H1 (cell line): ENCODE data around the gene OR4K2. TPM values are rescaled to one million over a fixed set of nuclear protein-coding genes. Genes with fewer than 3 reads are reported as not detected.

ENCODE experiments used
- CTCF ChIA-PET: fragments of 300-600 bp; sonication (Branson Sonifier 250); formaldehyde crosslinking; loops from one replicate; lab custom pipeline; 2021; ENCODE audit not compliant: partially characterized antibody; lab: Charles Lee
- POLR2A ChIA-PET: fragments of 300-600 bp; sonication (Branson Sonifier 250); formaldehyde crosslinking; loops from one replicate; lab custom pipeline; 2021; ENCODE audit warnings: inconsistent platforms; ENCODE audit not compliant: partially characterized antibody; lab: Charles Lee
- DNase-seq, 2 experiments: peaks; one replicate each; pipeline versions ENCODE4 v3.0.0 to v3.0.0-alpha.2; 2010 to 2022; ENCODE audit warnings: low spot score in 2 of 2, low read depth in 1 of 2, mixed read lengths in 1 of 2
- FAIRE-seq: peaks from 2 replicates; lab custom pipeline; 2011; peaks lifted over from hg19 to GRCh38; lab: Jason Lieb, UNC
- H2AFZ ChIP-seq: 2 replicates; pipeline ENCODE4 v1.8.1; 2012; ENCODE audit warnings: low read length, inconsistent platforms
- H2AK5ac ChIP-seq: 2 replicates; pipeline ENCODE4 v1.6.1; 2013; ENCODE audit warnings: low read depth, low read length
- H2BK120ac ChIP-seq: replicated peaks from 2 replicates; pipeline ENCODE3; 2013; ENCODE audit warnings: low read depth, low read length, inconsistent platforms
- H2BK12ac ChIP-seq: 2 replicates; pipeline ENCODE4 v1.6.1; 2013; ENCODE audit warnings: low read depth, low read length
- H2BK15ac ChIP-seq: 2 replicates; pipeline ENCODE4 v1.6.1; 2013; ENCODE audit warnings: low read length
- H2BK20ac ChIP-seq: 2 replicates; pipeline ENCODE4 v1.6.1; 2013; ENCODE audit warnings: low read length
- H2BK5ac ChIP-seq: 2 replicates; pipeline ENCODE4 v1.6.1; 2013; ENCODE audit warnings: low read depth, low read length
- H3K14ac ChIP-seq: 2 replicates; pipeline ENCODE4 v1.6.1; 2013; ENCODE audit warnings: inconsistent platforms; ENCODE audit not compliant: insufficient read length
- H3K18ac ChIP-seq: 2 replicates; pipeline ENCODE4 v1.6.1; 2013; ENCODE audit warnings: low read length; ENCODE audit errors: extremely low read depth
- H3K23ac ChIP-seq: 2 replicates; pipeline ENCODE4 v1.6.1; 2013; ENCODE audit warnings: inconsistent platforms; ENCODE audit not compliant: insufficient read length
- H3K23me2 ChIP-seq: 2 replicates; pipeline ENCODE4 v1.6.1; 2013; ENCODE audit warnings: low read depth, low read length
- H3K27ac ChIP-seq: 2 replicates; pipeline ENCODE4 v1.6.1; 2011; ENCODE audit warnings: low read depth, low read length, inconsistent platforms
- H3K27me3 ChIP-seq, 4 experiments: replicated peaks in 1 of 4; 1 replicate in 1 of 4; 2 replicates in 3 of 4; pipeline versions ENCODE4 v1.6.1 to v1.8.1; 2011 to 2013; ENCODE audit warnings: low read length in 3 of 4, mild to moderate bottlenecking in 3 of 4, inconsistent platforms in 2 of 4, mixed read lengths in 2 of 4, moderate library complexity in 1 of 4; ENCODE audit not compliant: control insufficient read depth in 3 of 4, insufficient read depth in 3 of 4; ENCODE audit errors: extremely low read depth in 1 of 4
- H3K36me3 ChIP-seq, 4 experiments: 2 replicates each; pipeline versions ENCODE4 v1.6.1 to v1.8.1; 2011 to 2013; ENCODE audit warnings: mild to moderate bottlenecking in 4 of 4, low read length in 3 of 4, moderate library complexity in 2 of 4, control low read depth in 1 of 4, inconsistent platforms in 1 of 4; ENCODE audit not compliant: insufficient read depth in 4 of 4, control insufficient read depth in 2 of 4
- H3K4ac ChIP-seq: replicated peaks from 2 replicates; pipeline ENCODE3; 2013; ENCODE audit warnings: low read length, low read depth, mixed read lengths, inconsistent platforms; ENCODE audit not compliant: insufficient read length
- H3K4me1 ChIP-seq, 4 experiments: replicated peaks in 1 of 4; 1 replicate in 1 of 4; 2 replicates in 3 of 4; pipeline versions ENCODE4 v1.6.1 to v1.8.1; 2011 to 2013; ENCODE audit warnings: low read length in 3 of 4, inconsistent platforms in 2 of 4, mixed read lengths in 1 of 4; ENCODE audit not compliant: insufficient read depth in 4 of 4, control insufficient read depth in 3 of 4
- H3K4me2 ChIP-seq, 2 experiments: 2 replicates each; pipeline versions ENCODE4 v1.6.1 to v1.8.1; 2011 to 2013; ENCODE audit warnings: low read depth in 2 of 2, low read length in 2 of 2, control low read depth in 1 of 2, inconsistent platforms in 1 of 2, mild to moderate bottlenecking in 1 of 2; ENCODE audit not compliant: insufficient read depth in 1 of 2
- H3K4me3 ChIP-seq, 4 experiments: fragments of 200-600, 300-600 bp in 1 of 4; sonication (generic), shearing (Covaris generic), sonication (Bioruptor Twin) in 1 of 4; 2 replicates each; pipeline versions ENCODE4 v1.5.1 to v1.8.1; 2011 to 2016; ENCODE audit warnings: low read length in 4 of 4, low read depth in 3 of 4, control low read depth in 2 of 4, inconsistent platforms in 2 of 4, mild to moderate bottlenecking in 2 of 4, mixed read lengths in 1 of 4, moderate library complexity in 1 of 4; ENCODE audit not compliant: insufficient read depth in 2 of 4; ENCODE audit errors: extremely low read depth in 1 of 4
- H3K56ac ChIP-seq: replicated peaks from 2 replicates; pipeline ENCODE3; 2013; ENCODE audit warnings: low read depth, mild to moderate bottlenecking, mixed read lengths, low read length, inconsistent platforms; ENCODE audit not compliant: insufficient read length
- H3K79me1 ChIP-seq: 2 replicates; pipeline ENCODE4 v1.6.1; 2013; ENCODE audit warnings: low read depth, low read length, control low read depth
- H3K79me2 ChIP-seq, 2 experiments: 2 replicates each; pipeline versions ENCODE4 v1.6.1 to v1.8.1; 2012 to 2013; ENCODE audit warnings: low read length in 2 of 2, mild to moderate bottlenecking in 2 of 2, inconsistent platforms in 1 of 2; ENCODE audit not compliant: insufficient read depth in 2 of 2, control insufficient read depth in 1 of 2
- H3K9ac ChIP-seq, 4 experiments: replicated peaks in 1 of 4; 1 replicate in 1 of 4; 2 replicates in 3 of 4; pipeline versions ENCODE4 v1.6.1 to v1.8.1; 2011 to 2013; ENCODE audit warnings: low read depth in 3 of 4, low read length in 3 of 4, control low read depth in 2 of 4, mild to moderate bottlenecking in 2 of 4, moderate library complexity in 2 of 4, inconsistent platforms in 1 of 4; ENCODE audit errors: extremely low read depth in 1 of 4
- H3K9me3 ChIP-seq, 2 experiments: 2 replicates each; pipeline versions ENCODE4 v1.6.1 to v1.8.1; 2012 to 2013; ENCODE audit warnings: mild to moderate bottlenecking in 2 of 2, moderate library complexity in 2 of 2, control low read depth in 1 of 2, inconsistent platforms in 1 of 2, low read depth in 1 of 2, low read length in 1 of 2, mixed read lengths in 1 of 2; ENCODE audit not compliant: insufficient read depth in 2 of 2
- H4K20me1 ChIP-seq, 2 experiments: replicated peaks in 1 of 2; 2 replicates each; pipeline versions ENCODE3 to v1.8.1; 2011 to 2013; ENCODE audit warnings: inconsistent platforms in 2 of 2, low read length in 2 of 2, mild to moderate bottlenecking in 1 of 2; ENCODE audit not compliant: insufficient read depth in 2 of 2, control insufficient read depth in 1 of 2
- H4K5ac ChIP-seq: 2 replicates; pipeline ENCODE4 v1.6.1; 2013; ENCODE audit warnings: low read length, low read depth, mixed read lengths, inconsistent platforms; ENCODE audit not compliant: insufficient read length
- H4K8ac ChIP-seq: 2 replicates; pipeline ENCODE4 v1.8.0; 2013; ENCODE audit warnings: mild to moderate bottlenecking, moderate library complexity, low read length, inconsistent platforms; ENCODE audit not compliant: insufficient read depth; ENCODE audit errors: extremely low read depth
- H4K91ac ChIP-seq: replicated peaks from 2 replicates; pipeline ENCODE3; 2013; ENCODE audit warnings: low read length, mixed read lengths, inconsistent platforms; ENCODE audit not compliant: insufficient read length
- POU5F1 ChIP-seq: IDR thresholded peaks from 2 replicates; pipeline ENCODE4 v1.6.1; 2011; ENCODE audit warnings: low read depth, mild to moderate bottlenecking, low read length, moderate library complexity
- SAP30 ChIP-seq: fragments of 300-600 bp; sonication (generic); IDR thresholded peaks from 2 replicates; pipeline ENCODE4 v1.7.1; 2012; ENCODE audit warnings: low read length, moderate library complexity, mild to moderate bottlenecking, inconsistent platforms; ENCODE audit not compliant: insufficient read depth, insufficient replicate concordance
- WGBS, 2 experiments: shearing (Covaris generic) in 1 of 2; methylation state at CpG; one replicate each; pipeline versions ENCODE4 v1.1.6 to v1.1.7; 2013 to 2015; ENCODE audit warnings: low lambda C conversion rate in 2 of 2, mixed read lengths in 2 of 2, inconsistent platforms in 1 of 2, low coverage in 1 of 2, missing lambda C conversion rate in 1 of 2; ENCODE audit not compliant: insufficient replicate concordance in 2 of 2, insufficient coverage in 1 of 2, insufficient read length in 1 of 2; ENCODE audit errors: extremely low coverage in 1 of 2, missing lambda C conversion rate in 1 of 2; 5-methylcytosine and 5-hydroxymethylcytosine counted together
- long read RNA-seq, 2 experiments: library from RNA in 1 of 2; library from capped mRNA in 1 of 2; stranded (forward); transcript quantifications; one replicate each; pipeline ENCODE4 v2.0.0, GENCODE V29; 2021; ENCODE audit warnings: inconsistent platforms in 1 of 2
- polyA minus RNA-seq, 3 experiments: library from RNA; depleted of rRNA, polyadenylated mRNA; stranded (reverse); fragments of >200 nt; gene quantifications; 1 replicate in 2 of 3; 2 replicates in 1 of 3; pipeline ENCODE4 v1.2.3, GENCODE V29; 2011
- polyA plus RNA-seq, 7 experiments: library from polyadenylated mRNA; depleted of rRNA in 3 of 7; stranded (reverse) in 5 of 7; unstranded in 2 of 7; fragments of >200 nt in 5 of 7; fragments of 200-250 nt in 2 of 7; gene quantifications; 1 replicate in 5 of 7; 2 replicates in 1 of 7; 4 replicates in 1 of 7; pipeline versions ENCODE4 v1.2.1 to v1.2.3, GENCODE V29; 2011 to 2013; ENCODE audit warnings: missing spikeins in 2 of 7, mixed read lengths in 2 of 7
- total RNA-seq: library from RNA; stranded (reverse); fragmentation: NEBNext Ultra II Directional; extraction: Animal tissue kit (Norgen Biotek cat#: 25700); gene quantifications from 2 replicates; pipeline ENCODE4 v1.2.1, GENCODE V29; 2021

Gene OR4K2, protein sequence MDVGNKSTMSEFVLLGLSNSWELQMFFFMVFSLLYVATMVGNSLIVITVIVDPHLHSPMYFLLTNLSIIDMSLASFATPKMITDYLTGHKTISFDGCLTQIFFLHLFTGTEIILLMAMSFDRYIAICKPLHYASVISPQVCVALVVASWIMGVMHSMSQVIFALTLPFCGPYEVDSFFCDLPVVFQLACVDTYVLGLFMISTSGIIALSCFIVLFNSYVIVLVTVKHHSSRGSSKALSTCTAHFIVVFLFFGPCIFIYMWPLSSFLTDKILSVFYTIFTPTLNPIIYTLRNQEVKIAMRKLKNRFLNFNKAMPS
- total RNA-seq, result not detected in 2 replicates
- polyA plus RNA-seq (2011; rRNA removed), result not detected in 2 replicates
- polyA plus RNA-seq (2011; cell fraction: cytosol; rRNA removed), result not detected
- polyA plus RNA-seq (2011; cell fraction: nucleus; rRNA removed), result not detected
- polyA plus RNA-seq (2012, experiment 1 of 2), result not detected in 4 replicates
- polyA plus RNA-seq (2012, experiment 2 of 2), result not detected
- polyA plus RNA-seq (2013, experiment 1 of 2), result not detected
- not detected for polyA plus RNA-seq (2013, experiment 2 of 2)
- not detected in 2 replicates for polyA minus RNA-seq (2011; rRNA and poly(A)+ RNA removed)
- not detected for polyA minus RNA-seq (2011; cell fraction: cytosol; rRNA and poly(A)+ RNA removed)
- polyA minus RNA-seq (2011; cell fraction: nucleus; rRNA and poly(A)+ RNA removed), result not detected
- long read RNA-seq, experiment 1, result 0 reads
- long read RNA-seq, experiment 2, result 0 reads

DNA sequence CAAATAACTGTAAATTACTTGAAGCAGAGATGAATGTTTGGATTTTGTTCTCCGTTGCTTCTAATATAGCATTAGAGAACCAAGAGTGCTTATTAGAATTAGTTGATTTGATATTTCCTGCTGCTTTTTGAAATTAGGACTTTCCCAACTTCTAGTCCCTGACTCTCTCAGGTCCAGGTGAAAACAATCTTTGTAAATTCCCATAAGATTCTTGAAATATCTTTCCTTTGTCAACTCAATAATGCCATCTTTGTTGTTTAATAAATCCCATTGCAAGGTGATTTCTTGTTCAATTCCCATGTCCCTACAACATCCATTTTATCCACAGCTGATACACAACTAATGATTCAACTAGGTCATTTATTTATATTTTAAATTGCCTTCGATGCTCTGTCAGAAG, at the start of gene OR4K2:
TSS of gene OR4K2 (plus strand) at position 301 of the 400 bp plus-strand sequence. CDS start 1,126 bp downstream, outside the sequence.
- H4K5ac ChIP-seq, result no peak within 1 kb of the TSS
- H2BK20ac ChIP-seq, result no peak within 1 kb of the TSS
- no peaks in the 10 kb centered on the region for H3K36me3 ChIP-seq
- H3K9me3 ChIP-seq, result peaks cover 39 to 47% of the 10 kb centered on the region in 2 experiments
- H4K91ac ChIP-seq, result no peak within 1 kb of the TSS
- DNase-seq (no peak), FAIRE-seq (no peak)
- no peak within 1 kb of the TSS for H3K4me3 ChIP-seq
- no peaks in the 10 kb centered on the region for H3K4me1 ChIP-seq
- H2BK5ac ChIP-seq, result no peak within 1 kb of the TSS
- no peak within 1 kb of the TSS for H2BK120ac ChIP-seq
- H3K23me2 ChIP-seq, result no peaks in the 10 kb centered on the region
- H2AFZ ChIP-seq, result no peak within 1 kb of the TSS
- no peaks in the 10 kb centered on the region for H3K79me2 ChIP-seq
- H3K4ac ChIP-seq, result no peak within 1 kb of the TSS
- H3K14ac ChIP-seq, result no peak within 1 kb of the TSS
- no peaks in the 10 kb centered on the region for H4K20me1 ChIP-seq
- no peak within 1 kb of the TSS for H3K56ac ChIP-seq
- ChIA-PET CTCF (no interaction called here), POLR2A (no interaction called here)
- H3K4me2 ChIP-seq, result no peak within 1 kb of the TSS
- no peak within 1 kb of the TSS for H2BK12ac ChIP-seq
- no peak within 1 kb of the TSS for H2BK15ac ChIP-seq
- H3K23ac ChIP-seq, result no peak within 1 kb of the TSS
- H3K27ac ChIP-seq, result no peak within 1 kb of the TSS
- no peak within 1 kb of the TSS for H3K18ac ChIP-seq
- WGBS, 2 experiments, result 81% methylated on average over 2 of the region's 2 CpGs; no CpG with 5 or more reads in 1 of the 2 experiments
- H3K27me3 ChIP-seq, result no peaks in the 10 kb centered on the region
- no peak within 1 kb of the TSS for H3K9ac ChIP-seq
- H4K8ac ChIP-seq, result no peak within 1 kb of the TSS
- no peak within 1 kb of the TSS for H2AK5ac ChIP-seq
- H3K79me1 ChIP-seq, result no peaks in the 10 kb centered on the region
- TF ChIP-seq POU5F1 (no peak), SAP30 (no peak)
